H9 (cell line): ENCODE results near the gene BPIFA3. TPM values are rescaled to one million over a fixed set of nuclear protein-coding genes. Genes with fewer than 3 reads are reported as not detected.

ENCODE experiments used
- DNase-seq: peaks from one replicate; pipeline ENCODE4 v3.0.0-alpha.2; 2017
- H2AFZ ChIP-seq: one replicate; pipeline ENCODE4 v1.6.1; 2013; ENCODE audit warnings: mild to moderate bottlenecking, low read length, control low read depth, moderate library complexity
- H2AK5ac ChIP-seq: 2 replicates; pipeline ENCODE4 v1.6.1; 2013; ENCODE audit warnings: low read length, control low read depth, mixed read lengths; ENCODE audit not compliant: insufficient read length
- H2BK120ac ChIP-seq: one replicate; pipeline ENCODE4 v1.6.1; 2013; ENCODE audit warnings: low read depth, mild to moderate bottlenecking, low read length, control low read depth, inconsistent platforms; ENCODE audit not compliant: poor library complexity, severe bottlenecking
- H2BK12ac ChIP-seq: 2 replicates; pipeline ENCODE4 v1.6.1; 2013; ENCODE audit warnings: low read length, control low read depth, mixed read lengths, low read depth; ENCODE audit not compliant: insufficient read length
- H2BK15ac ChIP-seq: 2 replicates; pipeline ENCODE4 v1.6.1; 2013; ENCODE audit warnings: low read depth, low read length, control low read depth
- H2BK20ac ChIP-seq: one replicate; pipeline ENCODE4 v1.6.1; 2013; ENCODE audit warnings: low read depth, mild to moderate bottlenecking, low read length, control low read depth, inconsistent platforms; ENCODE audit not compliant: poor library complexity, severe bottlenecking
- H2BK5ac ChIP-seq: 2 replicates; pipeline ENCODE4 v1.6.1; 2013; ENCODE audit warnings: low read length, control low read depth, mixed read lengths; ENCODE audit not compliant: insufficient read length
- H3K14ac ChIP-seq: 2 replicates; pipeline ENCODE4 v1.6.1; 2013; ENCODE audit warnings: low read length, control low read depth; ENCODE audit not compliant: insufficient read depth
- H3K18ac ChIP-seq: 2 replicates; pipeline ENCODE4 v1.6.1; 2013; ENCODE audit warnings: low read depth, mild to moderate bottlenecking, mixed read lengths, low read length, control low read depth; ENCODE audit not compliant: insufficient read length
- H3K23ac ChIP-seq: 2 replicates; pipeline ENCODE4 v1.6.1; 2013; ENCODE audit warnings: low read length, control low read depth, mixed read lengths, low read depth; ENCODE audit not compliant: insufficient read length
- H3K23me2 ChIP-seq: 2 replicates; pipeline ENCODE4 v1.6.1; 2013; ENCODE audit warnings: low read depth, mild to moderate bottlenecking, mixed read lengths, low read length, control low read depth; ENCODE audit not compliant: insufficient read length, poor library complexity, severe bottlenecking
- H3K27ac ChIP-seq: 2 replicates; pipeline ENCODE4 v1.5.1; 2013; ENCODE audit warnings: low read length, control low read depth, mixed read lengths, low read depth; ENCODE audit not compliant: insufficient read length
- H3K27me3 ChIP-seq: 2 replicates; pipeline ENCODE4 v1.6.1; 2013; ENCODE audit warnings: low read length, control low read depth, inconsistent platforms; ENCODE audit not compliant: insufficient read depth
- H3K4ac ChIP-seq: 2 replicates; pipeline ENCODE4 v1.6.1; 2013; ENCODE audit warnings: low read depth, mild to moderate bottlenecking, control low read depth, inconsistent platforms, low read length, moderate library complexity
- H3K4me1 ChIP-seq: 2 replicates; pipeline ENCODE4 v1.6.1; 2013; ENCODE audit warnings: low read length, control low read depth, inconsistent platforms; ENCODE audit not compliant: insufficient read depth
- H3K4me2 ChIP-seq: 2 replicates; pipeline ENCODE4 v1.6.1; 2013; ENCODE audit warnings: low read length, control low read depth, mixed read lengths; ENCODE audit not compliant: insufficient read length, insufficient read depth
- H3K56ac ChIP-seq: 2 replicates; pipeline ENCODE4 v1.6.1; 2013; ENCODE audit warnings: low read depth, mild to moderate bottlenecking, mixed read lengths, low read length, control low read depth; ENCODE audit not compliant: insufficient read length
- H3K79me1 ChIP-seq: 2 replicates; pipeline ENCODE4 v1.6.1; 2013; ENCODE audit warnings: low read depth, mild to moderate bottlenecking, moderate library complexity, low read length, control low read depth, inconsistent platforms; ENCODE audit not compliant: insufficient read depth, poor library complexity, severe bottlenecking
- H3K79me2 ChIP-seq: 2 replicates; pipeline ENCODE4 v1.6.1; 2013; ENCODE audit warnings: low read length, control low read depth, inconsistent platforms; ENCODE audit not compliant: insufficient read depth
- H3K9ac ChIP-seq: 2 replicates; pipeline ENCODE4 v1.6.1; 2013; ENCODE audit warnings: low read length, control low read depth, mixed read lengths; ENCODE audit not compliant: insufficient read length; ENCODE audit errors: extremely low read depth
- H3K9me3 ChIP-seq: one replicate; pipeline ENCODE4 v1.6.1; 2013; ENCODE audit warnings: low read depth, low read length, inconsistent platforms; ENCODE audit not compliant: control insufficient read depth
- H3T11ph ChIP-seq: one replicate; pipeline ENCODE4 v1.6.1; 2013; ENCODE audit warnings: mild to moderate bottlenecking, low read length, control low read depth, inconsistent platforms
- H4K20me1 ChIP-seq: one replicate; pipeline ENCODE4 v1.6.1; 2013; ENCODE audit not compliant: control insufficient read depth, insufficient read length, insufficient read depth
- H4K5ac ChIP-seq: 2 replicates; pipeline ENCODE4 v1.6.1; 2013; ENCODE audit warnings: low read depth, mild to moderate bottlenecking, mixed read lengths, low read length, control low read depth; ENCODE audit not compliant: insufficient read length
- H4K8ac ChIP-seq: replicated peaks from 2 replicates; pipeline ENCODE4 v1.6.1; 2013; ENCODE audit warnings: low read length, control low read depth, mixed read lengths, low read depth; ENCODE audit not compliant: insufficient read length
- H4K91ac ChIP-seq: 2 replicates; pipeline ENCODE4 v1.6.1; 2013; ENCODE audit warnings: low read depth, mild to moderate bottlenecking, moderate library complexity, mixed read lengths, low read length, control low read depth; ENCODE audit not compliant: insufficient read length
- H3K27ac Mint-ChIP-seq, 3 experiments: 2 replicates in 2 of 3; 3 replicates in 1 of 3; pipeline ENCODE4 v1.8.0; 2020 to 2021; ENCODE audit warnings: mixed read lengths in 3 of 3, mild to moderate bottlenecking in 1 of 3, moderate library complexity in 1 of 3
- H3K27me3 Mint-ChIP-seq: 2 replicates; pipeline ENCODE4 v1.8.0; 2021; ENCODE audit warnings: low read depth, mild to moderate bottlenecking, moderate library complexity, mixed read lengths
- H3K36me3 Mint-ChIP-seq, 3 experiments: 2 replicates in 2 of 3; 3 replicates in 1 of 3; pipeline ENCODE4 v1.8.0; 2020 to 2021; ENCODE audit warnings: low read depth in 3 of 3, mixed read lengths in 3 of 3; ENCODE audit not compliant: insufficient read depth in 1 of 3
- H3K4me1 Mint-ChIP-seq, 2 experiments: 2 replicates each; pipeline ENCODE4 v1.8.0; 2020; ENCODE audit warnings: mixed read lengths in 2 of 2
- H3K4me3 Mint-ChIP-seq, 2 experiments: 2 replicates in 1 of 2; 3 replicates in 1 of 2; pipeline ENCODE4 v1.8.0; 2020 to 2021; ENCODE audit warnings: mild to moderate bottlenecking in 2 of 2, mixed read lengths in 2 of 2, moderate library complexity in 1 of 2
- H3K9me3 Mint-ChIP-seq, 2 experiments: 2 replicates in 1 of 2; 3 replicates in 1 of 2; pipeline ENCODE4 v1.8.0; 2020; ENCODE audit warnings: mild to moderate bottlenecking in 2 of 2, mixed read lengths in 2 of 2, moderate library complexity in 1 of 2
- CTCF ChIP-seq: fragments of 200-600 bp; sonication (generic); conservative IDR thresholded peaks from 3 replicates; pipeline ENCODE4 v1.8.0; 2021; ENCODE audit warnings: antibody characterized with exemption, mild to moderate bottlenecking
- WGBS: extraction: QIAGEN DNeasy Blood & Tissue Kit; methylation state at CpG from one replicate; pipeline ENCODE4 v1.1.7; 2013; ENCODE audit warnings: missing lambda C conversion rate, low lambda C conversion rate, mixed read lengths; ENCODE audit not compliant: insufficient read length; ENCODE audit errors: extremely low coverage; 5-methylcytosine and 5-hydroxymethylcytosine counted together
- total RNA-seq: library from RNA; stranded (reverse); gene quantifications from 2 replicates; pipeline ENCODE4 v1.2.1, GENCODE V29; 2021

Gene BPIFA3
- total RNA-seq, 1 experiment from 2014 or later, result not detected

GRCh38 chr20:33236351-33236750, 19.2 kb downstream of the BPIFA3 start:
- no peak overlapping the region for H3K18ac ChIP-seq
- no peak overlapping the region for H3K56ac ChIP-seq
- no peak overlapping the region for H3K4ac ChIP-seq
- H3K23me2 ChIP-seq, result no peaks in the 10 kb centered on the region
- DNase-seq, result no peak
- no peak overlapping the region for H2BK120ac ChIP-seq
- H3K79me2 ChIP-seq, result no peaks in the 10 kb centered on the region
- H2AK5ac ChIP-seq, result no peak overlapping the region
- no peak overlapping the region for H4K5ac ChIP-seq
- H3K27ac Mint-ChIP-seq, result no peak overlapping the region
- no peak overlapping the region for H2BK20ac ChIP-seq
- no peak overlapping the region for H3K4me3 Mint-ChIP-seq
- no CpG with 5 or more reads among the region's 1 CpG for WGBS
- H2BK15ac ChIP-seq, result no peak overlapping the region
- no peak overlapping the region for H2AFZ ChIP-seq
- peaks cover 5 to 7% of the 10 kb centered on the region in 2 experiments; a peak in 3 of 4 replicates for H3K4me1 Mint-ChIP-seq
- no peak overlapping the region for H4K8ac ChIP-seq
- H3K4me1 ChIP-seq, result no peaks in the 10 kb centered on the region
- no peak overlapping the region for H2BK5ac ChIP-seq
- no peak overlapping the region for H3K23ac ChIP-seq
- no peaks in the 10 kb centered on the region for H4K20me1 ChIP-seq
- TF ChIP-seq CTCF, result no peak
- no peaks in the 10 kb centered on the region for H3K9me3 ChIP-seq
- no peaks in the 10 kb centered on the region; a peak in 1 of 5 replicates for H3K9me3 Mint-ChIP-seq
- H2BK12ac ChIP-seq, result no peak overlapping the region
- H3T11ph ChIP-seq, result no peak overlapping the region
- H3K4me2 ChIP-seq, result no peak overlapping the region
- no peaks in the 10 kb centered on the region for H3K79me1 ChIP-seq
- H3K27me3 ChIP-seq, result no peaks in the 10 kb centered on the region
- H3K14ac ChIP-seq, result no peak overlapping the region
- H4K91ac ChIP-seq, result no peak overlapping the region
- no peaks in the 10 kb centered on the region for H3K36me3 Mint-ChIP-seq
- peaks cover 35% of the 10 kb centered on the region for H3K27me3 Mint-ChIP-seq
- H3K27ac ChIP-seq, result no peak overlapping the region
- no peak overlapping the region for H3K9ac ChIP-seq
